ENCODE data around the gene MAGEB5.
"Not testable (repeated sequence)": the region's sequence is repeated elsewhere in the genome, so short reads cannot be mapped to it uniquely, and the experiment has no call there.

Gene MAGEB5, protein sequence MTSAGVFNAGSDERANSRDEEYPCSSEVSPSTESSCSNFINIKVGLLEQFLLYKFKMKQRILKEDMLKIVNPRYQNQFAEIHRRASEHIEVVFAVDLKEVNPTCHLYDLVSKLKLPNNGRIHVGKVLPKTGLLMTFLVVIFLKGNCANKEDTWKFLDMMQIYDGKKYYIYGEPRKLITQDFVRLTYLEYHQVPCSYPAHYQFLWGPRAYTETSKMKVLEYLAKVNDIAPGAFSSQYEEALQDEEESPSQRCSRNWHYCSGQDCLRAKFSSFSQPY

DNA sequence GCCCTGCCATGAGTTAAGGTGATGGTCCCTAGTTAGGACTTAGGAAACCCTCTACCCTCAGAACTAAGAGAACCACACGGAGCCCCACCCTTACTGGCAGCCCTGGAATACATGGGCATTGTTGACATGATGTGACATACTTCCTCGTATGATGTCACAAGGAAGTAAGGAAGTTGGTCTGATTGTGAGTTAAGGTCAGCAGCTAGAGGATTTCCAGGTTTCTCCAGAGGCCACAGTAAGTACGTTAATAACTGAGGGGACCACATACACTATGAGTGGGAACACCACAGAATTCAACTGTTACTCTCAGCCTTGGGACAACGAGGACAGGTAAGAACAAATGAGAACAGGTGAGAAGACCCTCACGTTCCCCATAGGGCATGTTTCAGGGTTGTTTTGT lies at the start of gene MAGEB5:
MAGEB5 (plus strand) TSS at position 301 of the 400 bp plus-strand sequence. CDS start 1,133 bp downstream, outside the sequence.
- TF ChIP-seq, protein P1, sequence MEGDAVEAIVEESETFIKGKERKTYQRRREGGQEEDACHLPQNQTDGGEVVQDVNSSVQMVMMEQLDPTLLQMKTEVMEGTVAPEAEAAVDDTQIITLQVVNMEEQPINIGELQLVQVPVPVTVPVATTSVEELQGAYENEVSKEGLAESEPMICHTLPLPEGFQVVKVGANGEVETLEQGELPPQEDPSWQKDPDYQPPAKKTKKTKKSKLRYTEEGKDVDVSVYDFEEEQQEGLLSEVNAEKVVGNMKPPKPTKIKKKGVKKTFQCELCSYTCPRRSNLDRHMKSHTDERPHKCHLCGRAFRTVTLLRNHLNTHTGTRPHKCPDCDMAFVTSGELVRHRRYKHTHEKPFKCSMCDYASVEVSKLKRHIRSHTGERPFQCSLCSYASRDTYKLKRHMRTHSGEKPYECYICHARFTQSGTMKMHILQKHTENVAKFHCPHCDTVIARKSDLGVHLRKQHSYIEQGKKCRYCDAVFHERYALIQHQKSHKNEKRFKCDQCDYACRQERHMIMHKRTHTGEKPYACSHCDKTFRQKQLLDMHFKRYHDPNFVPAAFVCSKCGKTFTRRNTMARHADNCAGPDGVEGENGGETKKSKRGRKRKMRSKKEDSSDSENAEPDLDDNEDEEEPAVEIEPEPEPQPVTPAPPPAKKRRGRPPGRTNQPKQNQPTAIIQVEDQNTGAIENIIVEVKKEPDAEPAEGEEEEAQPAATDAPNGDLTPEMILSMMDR (IDR thresholded peaks at IDR 0.05; ENCODE audit: low read length, missing control alignments), result no peak
- H3K4me3 ChIP-seq (replicated peaks; ENCODE audit: low read depth, low read length), result no peak within 1 kb of the TSS
- DNase-seq (ENCODE audit: low read depth), result no peak

DNA sequence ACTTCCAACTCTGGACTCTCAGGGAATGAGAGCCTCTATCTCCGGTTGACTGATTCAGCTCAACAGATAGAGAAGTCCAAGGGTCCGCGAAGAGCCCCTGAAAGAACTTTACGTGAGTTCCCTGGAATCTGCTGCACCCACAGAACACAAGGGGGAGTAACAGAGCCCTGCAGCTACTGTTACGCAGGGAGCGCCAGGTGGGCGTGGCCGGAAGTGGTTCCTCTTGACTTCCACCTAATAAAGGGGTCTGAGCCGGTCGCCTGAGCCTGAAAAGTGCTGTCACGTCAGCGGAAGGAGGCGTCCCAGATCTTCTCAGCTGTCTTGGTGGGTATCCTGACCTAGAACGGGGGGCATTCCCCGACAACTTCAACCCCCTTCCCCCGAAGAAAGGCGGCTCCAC lies 23.8 kb upstream of the MAGEB5 start, which contains the start of gene MAGEB6:
MAGEB6 (plus strand) TSS at position 237 of the 400 bp plus-strand sequence. CDS start 1,407 bp downstream, outside the sequence.
- TF ChIP-seq, protein P1 (IDR thresholded peaks at IDR 0.05; ENCODE audit: low read length, missing control alignments), result no peak
- no peak within 1 kb of the TSS for H3K4me3 ChIP-seq (replicated peaks; ENCODE audit: low read depth, low read length)
- DNase-seq (ENCODE audit: low read depth), result no peak

DNA sequence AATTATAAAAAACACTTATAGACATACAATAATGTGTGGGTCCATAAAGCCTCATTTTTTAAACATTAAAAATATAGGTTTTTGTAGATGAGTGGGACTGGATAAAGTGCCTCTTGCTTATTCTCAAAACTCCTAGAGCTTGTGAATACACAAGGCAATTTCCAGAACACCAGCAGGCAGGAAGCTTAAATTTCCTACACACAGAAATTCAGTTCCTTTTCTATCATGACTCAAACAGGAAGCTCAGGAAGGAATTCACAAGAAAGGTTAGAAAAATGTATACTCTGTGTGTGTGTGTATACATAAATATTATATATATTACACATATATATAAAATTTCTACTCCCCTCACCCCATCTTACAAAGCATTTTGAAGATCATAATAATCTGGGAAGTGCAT lies 12.4 kb upstream of the MAGEB5 start:
- TF ChIP-seq, protein P1 (IDR thresholded peaks at IDR 0.05; ENCODE audit: low read length, missing control alignments), result no peak
- DNase-seq (ENCODE audit: low read depth), result no peak
- H3K4me3 ChIP-seq (replicated peaks; ENCODE audit: low read depth, low read length), result no peak overlapping the region

DNA sequence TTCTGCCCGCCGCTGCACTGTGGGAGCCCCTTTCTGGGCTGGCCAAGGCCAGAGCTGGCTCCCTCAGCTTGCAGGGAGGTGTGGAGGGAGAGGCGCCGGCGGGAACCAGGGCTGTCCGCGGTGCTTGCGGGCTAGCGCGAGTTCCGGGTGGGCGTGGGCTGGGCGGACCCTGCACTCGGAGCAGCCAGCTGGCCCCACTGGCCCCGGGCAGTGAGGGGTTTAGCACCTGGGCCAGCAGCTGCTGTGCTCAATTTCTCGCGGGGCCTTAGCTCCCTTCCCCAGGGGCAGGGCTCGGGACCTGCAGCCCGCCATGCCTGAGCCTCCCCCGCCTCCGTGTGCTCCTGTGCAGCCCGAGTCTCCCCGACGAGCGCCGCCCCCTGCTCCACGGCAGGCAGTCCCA lies 11.3 kb upstream of the MAGEB5 start:
- H3K4me3 ChIP-seq (replicated peaks; ENCODE audit: low read depth, low read length); DNase-seq (ENCODE audit: low read depth): not testable (repeated sequence)

DNA sequence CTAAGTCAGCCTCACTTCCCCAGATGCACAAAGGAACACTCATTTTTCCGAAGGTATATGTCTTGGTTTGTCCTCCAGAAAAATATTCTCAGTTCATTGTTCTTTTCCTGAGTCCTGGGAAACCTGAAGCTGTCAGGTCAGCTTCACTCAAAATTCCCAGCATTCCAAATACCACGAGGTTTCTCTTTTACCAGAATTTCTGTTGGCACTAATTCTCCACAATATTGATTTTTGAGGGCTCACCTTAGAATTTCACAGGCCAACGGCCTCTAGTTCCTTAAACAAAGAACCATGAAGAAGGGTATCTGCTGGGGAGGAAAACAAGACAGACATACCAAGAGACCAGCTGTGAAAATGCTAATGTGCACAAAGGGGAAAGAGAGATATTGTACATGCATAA lies 8.0 kb upstream of the MAGEB5 start:
- TF ChIP-seq, protein P1 (IDR thresholded peaks at IDR 0.05; ENCODE audit: low read length, missing control alignments), result no peak
- H3K4me3 ChIP-seq (replicated peaks; ENCODE audit: low read depth, low read length), result no peak overlapping the region
- no peak for DNase-seq (ENCODE audit: low read depth)

DNA sequence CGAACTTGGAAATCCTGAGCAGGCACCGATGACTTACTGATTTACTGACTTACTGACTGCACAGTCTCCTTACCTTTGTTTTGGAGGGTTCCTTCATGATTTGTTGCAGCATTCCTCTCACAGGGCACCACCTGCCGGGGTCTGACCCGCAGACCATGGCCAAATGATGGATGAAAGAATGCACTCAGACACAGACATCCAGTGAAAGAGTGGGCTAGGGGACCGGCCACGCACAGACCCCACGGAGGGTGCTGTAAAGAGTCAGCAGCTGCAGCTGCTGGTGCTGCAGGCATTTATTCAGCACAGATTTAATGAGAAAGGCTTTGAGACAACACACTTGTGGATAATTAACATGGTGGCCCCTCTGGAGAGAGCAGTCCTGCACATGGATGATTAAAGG lies 3.4 kb downstream of the MAGEB5 start:
- TF ChIP-seq, protein P1 (IDR thresholded peaks at IDR 0.05; ENCODE audit: low read length, missing control alignments), result no peak
- H3K4me3 ChIP-seq (replicated peaks; ENCODE audit: low read depth, low read length), result no peak overlapping the region
- DNase-seq (ENCODE audit: low read depth), result no peak

DNA sequence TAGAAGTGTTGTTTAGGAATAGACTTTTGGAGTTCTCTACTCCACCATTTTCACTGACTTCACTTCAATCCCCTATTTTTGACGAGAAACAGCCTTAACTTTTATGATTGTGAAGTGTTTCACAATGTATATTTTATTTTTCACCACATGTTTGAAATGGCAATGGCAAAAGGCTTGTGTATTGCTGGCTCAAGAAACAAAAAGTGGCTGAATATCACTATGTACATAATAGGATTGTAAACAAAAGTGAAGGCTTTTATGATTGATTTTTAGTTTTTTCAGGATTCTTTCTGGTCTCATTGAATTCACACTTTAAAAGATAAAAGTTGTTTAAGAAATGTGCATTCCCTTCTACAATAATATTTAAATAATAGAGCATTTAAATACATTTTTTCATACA lies 18.2 kb downstream of the MAGEB5 start:
- DNase-seq (ENCODE audit: low read depth), result no peak
- TF ChIP-seq, protein P1 (IDR thresholded peaks at IDR 0.05; ENCODE audit: low read length, missing control alignments), result no peak
- no peak overlapping the region for H3K4me3 ChIP-seq (replicated peaks; ENCODE audit: low read depth, low read length)

Measured in fibroblast of pulmonary artery (primary cell).